HG03196 (cell line): ENCODE measurements around the gene OR52E5.

Source experiments
- ATAC-seq: cut with Tn5 transposase; IDR thresholded peaks from one replicate; pipeline ENCODE4 v1.9.1; 2021; ENCODE audit not compliant: unreplicated experiment

Gene OR52E5

GRCh38 chr11:5892908-5893307 lies at the start of gene OR52E5:
Gene OR52E5, plus strand, starts transcription at chr11:5893208. Its CDS starts 7,569 bp downstream, at chr11:5900777.
- ATAC-seq = no peak

- ATAC-seq = no peak
Observed at GRCh38 chr11:5846701-5847100, 46.3 kb upstream of the OR52E5 start.

GRCh38 chr11:5847711-5848110 lies 45.3 kb upstream of the OR52E5 start:
- no peak for ATAC-seq

- ATAC-seq = no peak
Observed at GRCh38 chr11:5851002-5851401, 42.0 kb upstream of the OR52E5 start.

- no peak for ATAC-seq
Observed at GRCh38 chr11:5857590-5857989, 35.4 kb upstream of the OR52E5 start, which contains the start of gene OR52E8. Gene OR52E8, minus strand, starts transcription at chr11:5857690. Its CDS starts 0 bp downstream, at chr11:5857690.

GRCh38 chr11:5865826-5866225 lies 27.2 kb upstream of the OR52E5 start:
- ATAC-seq = no peak

GRCh38 chr11:5878564-5878963 lies 14.4 kb upstream of the OR52E5 start:
- ATAC-seq = no peak

- ATAC-seq = no peak
Observed at GRCh38 chr11:5880329-5880728, 12.7 kb upstream of the OR52E5 start, which contains the start of gene OR52E4. Gene OR52E4, plus strand, starts transcription at chr11:5880629. Its CDS starts 3,664 bp downstream, at chr11:5884293.

- no peak for ATAC-seq
Observed at GRCh38 chr11:5881756-5882155, 11.3 kb upstream of the OR52E5 start.

- no peak for ATAC-seq
Observed at GRCh38 chr11:5887172-5887571, 5.8 kb upstream of the OR52E5 start.

- ATAC-seq = no peak
Observed at GRCh38 chr11:5887661-5888060, 5.3 kb upstream of the OR52E5 start.

- no peak for ATAC-seq
Observed at GRCh38 chr11:5891216-5891800, 1.7 kb upstream of the OR52E5 start.

GRCh38 chr11:5899534-5899933 lies 6.5 kb downstream of the OR52E5 start:
- no peak for ATAC-seq

- no peak for ATAC-seq
Observed at GRCh38 chr11:5910540-5910939, 17.5 kb downstream of the OR52E5 start.

GRCh38 chr11:5922749-5923426 lies 29.9 kb downstream of the OR52E5 start:
- ATAC-seq = peak; percentile 86

- ATAC-seq = peak; percentile 36
Observed at GRCh38 chr11:5923427-5923776, 30.4 kb downstream of the OR52E5 start.

GRCh38 chr11:5923794-5924193 lies 30.8 kb downstream of the OR52E5 start:
- ATAC-seq = no peak

GRCh38 chr11:5928271-5928670 lies 35.3 kb downstream of the OR52E5 start:
- ATAC-seq = no peak

- no peak for ATAC-seq
Observed at GRCh38 chr11:5928811-5929210, 35.8 kb downstream of the OR52E5 start.

GRCh38 chr11:5929571-5930368 lies 36.8 kb downstream of the OR52E5 start:
- no peak for ATAC-seq

GRCh38 chr11:5930614-5931013 lies 37.6 kb downstream of the OR52E5 start:
- no peak for ATAC-seq

GRCh38 chr11:5931061-5931460 lies 38.1 kb downstream of the OR52E5 start:
- no peak for ATAC-seq
